Measurements from ENCODE around the gene SLC43A1.

The SLC43A1 gene

DNA sequence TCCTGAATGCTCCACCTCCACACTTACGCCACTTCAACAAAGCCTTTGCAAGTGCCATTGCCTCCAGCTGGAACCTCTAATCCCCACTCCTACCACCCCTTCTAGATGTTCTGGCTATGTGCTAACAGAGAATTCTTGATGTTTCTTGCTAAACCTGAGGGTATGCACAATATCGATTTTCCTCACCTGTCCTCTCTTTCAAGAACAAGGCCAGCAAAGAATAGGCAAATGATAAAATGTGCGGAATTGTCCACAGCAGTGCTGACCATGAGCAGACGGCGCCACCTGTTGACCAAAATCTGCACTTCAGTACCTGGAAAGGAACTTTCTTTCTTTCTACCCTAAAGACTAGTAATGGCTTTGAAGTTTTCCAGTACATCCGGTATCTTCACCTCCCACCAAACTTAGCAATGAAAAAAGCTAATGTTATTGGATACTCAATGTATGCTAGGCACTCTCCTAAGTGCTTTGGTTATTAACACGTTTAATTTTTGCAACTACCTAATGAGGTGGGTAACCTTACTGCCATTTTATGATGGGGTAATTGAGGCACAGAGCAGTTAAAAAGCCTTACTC is 11.6 kb upstream of the SLC43A1 start:
- DNase-seq: peak; percentile 47

DNA sequence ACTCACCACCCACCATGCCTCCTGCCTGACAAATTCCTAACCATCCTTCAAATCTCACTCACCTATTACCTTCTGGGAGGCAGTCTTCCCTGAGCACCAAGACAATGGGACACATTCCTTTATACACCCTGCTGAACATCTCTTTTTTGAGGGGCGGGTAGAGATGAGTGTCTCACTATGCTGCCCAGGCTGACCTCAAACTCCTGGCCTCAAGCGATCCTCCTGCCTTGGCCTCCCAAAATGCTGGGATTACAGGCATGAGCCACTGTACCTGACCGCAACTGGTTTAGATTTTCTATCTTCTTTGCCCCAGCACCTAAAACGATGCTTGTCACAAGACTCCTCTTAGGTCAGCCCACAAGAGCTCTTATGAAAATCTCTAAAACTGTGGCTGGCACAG is 7.9 kb upstream of the SLC43A1 start:
- DNase-seq: no peak

DNA sequence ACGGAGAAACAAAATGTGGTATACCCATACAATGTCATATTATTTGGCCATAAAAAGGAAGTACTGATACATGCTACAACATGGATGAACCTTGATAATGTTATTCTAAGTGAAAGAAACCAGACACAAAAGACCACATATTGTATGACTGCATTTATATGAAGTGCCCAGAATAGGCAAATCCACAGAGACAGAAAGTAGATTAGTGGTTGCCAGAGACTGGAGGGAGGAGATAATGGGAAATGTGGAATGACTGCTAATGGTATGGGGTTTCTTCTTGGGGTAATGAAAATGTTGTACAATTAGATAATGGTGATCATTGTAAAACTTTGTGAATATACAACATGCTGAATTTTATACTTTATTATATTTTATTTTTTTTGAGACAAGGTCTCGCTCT is 5.6 kb upstream of the SLC43A1 start:
- DNase-seq: no peak

DNA sequence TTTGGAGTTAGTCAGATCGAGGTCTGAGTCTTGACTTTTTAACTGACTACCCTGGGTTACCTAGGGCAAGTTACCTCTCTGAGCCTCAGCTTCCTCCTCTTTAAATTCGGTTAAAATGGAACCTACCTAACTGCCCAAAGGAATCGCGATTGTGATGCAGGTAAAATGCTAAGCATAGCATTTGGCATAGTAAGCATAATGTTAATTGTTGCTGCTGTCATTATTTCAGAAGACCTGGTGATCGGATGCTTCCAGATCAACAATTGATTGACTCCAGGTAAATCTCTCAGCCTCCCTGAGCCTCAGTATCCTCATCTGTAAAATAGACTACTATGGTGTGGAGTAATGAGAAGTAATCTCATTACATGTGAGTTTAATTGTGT is 550 bp upstream of the SLC43A1 start:
- DNase-seq: peak; percentile 46

DNA sequence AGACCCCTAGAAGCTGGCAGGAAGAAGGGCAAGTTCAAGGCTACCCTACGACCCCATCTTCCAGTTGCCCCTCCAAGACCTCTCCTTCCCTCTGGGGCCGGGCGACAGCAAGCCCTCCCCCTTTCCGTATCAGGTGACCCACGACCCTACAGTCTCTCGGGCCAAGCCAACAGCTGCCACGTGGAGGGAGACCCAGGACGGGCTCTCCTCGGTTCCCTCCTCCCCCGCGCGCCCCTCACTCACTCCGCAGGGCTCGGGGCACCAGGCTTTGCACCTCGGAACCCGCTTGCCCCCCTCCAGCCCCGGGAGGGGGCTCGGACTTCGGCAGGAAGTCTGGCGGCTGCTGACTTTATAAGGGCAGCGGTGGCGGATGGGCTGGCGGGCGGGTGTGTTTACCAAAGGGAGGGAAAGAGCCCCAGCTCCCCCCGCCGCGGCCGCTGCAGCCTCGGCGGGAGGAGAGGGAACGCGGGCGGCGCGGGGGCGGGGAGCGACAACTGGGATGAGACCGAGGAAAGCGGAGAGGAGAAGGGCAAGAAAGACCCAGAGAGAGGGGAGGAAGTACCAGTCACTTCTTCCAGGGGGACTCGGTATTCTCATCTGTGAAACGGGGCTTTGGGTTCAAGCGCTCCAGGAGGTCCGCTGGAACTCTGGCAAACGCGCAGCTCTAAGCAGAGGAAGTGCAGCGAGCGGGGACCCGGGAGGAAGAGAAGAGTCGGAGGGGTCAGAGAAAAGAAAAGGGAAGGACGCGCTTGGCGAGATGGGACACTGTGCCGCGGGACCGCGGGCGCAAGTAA is 767 bp downstream of the SLC43A1 start:
- peak; percentile 70 for DNase-seq

DNA sequence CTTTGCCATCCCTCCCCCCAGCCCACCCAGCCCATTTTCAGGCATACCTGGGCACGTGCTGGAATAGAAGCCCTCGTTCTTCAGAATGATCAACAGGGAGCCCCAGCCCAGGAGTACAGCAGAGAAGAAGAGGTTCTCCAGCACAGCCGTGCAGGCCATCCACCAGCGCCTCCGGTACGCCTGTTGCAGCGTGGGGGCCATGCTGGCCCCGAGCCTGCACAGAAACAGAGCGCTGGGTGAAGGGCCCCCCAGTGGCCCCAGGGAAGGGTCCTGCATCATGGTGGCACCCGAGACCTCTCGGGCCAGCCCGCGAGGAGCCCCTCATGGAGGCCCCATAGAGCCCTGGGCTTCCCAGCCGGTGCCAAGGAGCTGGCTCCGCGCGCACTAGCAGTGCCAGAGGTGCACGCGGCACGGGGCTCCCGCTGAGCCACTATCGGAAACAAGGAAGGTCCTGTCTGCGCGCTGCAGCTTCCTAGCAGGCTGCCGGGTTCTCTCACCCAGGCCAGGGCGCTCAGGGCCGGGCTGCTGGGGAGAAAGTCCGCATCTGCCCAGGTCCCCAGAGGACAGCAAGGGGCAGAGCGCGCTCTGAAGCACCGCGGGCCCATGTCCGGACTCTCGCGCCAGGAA is 1.5 kb downstream of the SLC43A1 start:
- peak; percentile 69 for DNase-seq

DNA sequence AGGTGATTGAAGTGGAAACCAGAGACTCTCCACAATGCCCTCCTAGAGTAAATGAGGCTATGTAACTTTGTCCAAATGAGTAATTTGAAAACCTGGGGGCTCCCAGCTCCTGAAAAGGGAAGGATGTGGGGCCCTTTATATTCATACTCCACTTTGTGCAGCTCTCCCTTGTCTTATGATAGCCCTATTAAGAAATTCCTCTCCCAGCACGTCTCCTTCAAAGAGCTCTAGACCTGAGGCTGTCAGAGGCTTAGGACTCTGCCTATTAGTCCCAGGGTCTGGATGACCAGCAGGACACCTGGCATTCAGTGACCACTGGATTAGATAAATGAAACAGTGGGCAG is 2.1 kb downstream of the SLC43A1 start:
- no peak for DNase-seq

DNA sequence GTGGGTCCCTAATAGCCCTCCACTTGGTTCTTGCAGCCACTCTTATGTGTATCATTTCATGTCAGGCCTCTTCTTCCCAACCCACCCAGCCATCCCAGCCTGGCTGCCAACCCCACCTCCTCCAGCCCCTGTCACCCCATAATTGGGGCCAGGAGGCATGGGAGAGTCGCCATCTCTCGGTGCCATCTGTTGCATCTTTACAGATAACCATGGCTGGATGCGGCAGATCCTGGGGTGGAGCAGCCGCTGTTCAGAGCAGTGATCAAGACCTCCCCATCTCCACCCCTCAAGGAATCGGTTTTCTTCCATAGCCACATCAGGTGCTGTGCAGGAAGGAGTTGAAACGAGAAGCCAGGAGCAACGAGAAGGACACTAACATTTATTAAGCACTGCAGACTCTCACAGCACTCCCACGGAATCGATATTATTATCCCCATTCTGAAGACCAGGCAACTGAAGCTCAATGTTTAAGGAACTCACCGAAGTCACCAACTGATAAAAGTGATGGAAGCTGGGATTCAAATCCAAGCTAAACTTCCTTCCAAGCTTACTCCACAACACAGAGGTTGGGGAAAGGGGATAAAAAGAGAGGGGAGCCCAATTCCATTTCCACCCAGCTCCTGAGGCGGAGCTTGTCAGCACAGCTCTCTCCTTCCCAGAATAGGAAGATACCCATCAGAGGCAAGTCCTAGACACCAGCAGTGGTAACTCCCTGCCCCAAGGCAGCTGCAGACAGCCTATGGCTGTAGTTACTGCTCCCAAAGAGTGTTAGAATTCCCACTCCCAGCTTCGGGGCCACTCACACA is 2.7 kb downstream of the SLC43A1 start:
- DNase-seq: no peak

DNA sequence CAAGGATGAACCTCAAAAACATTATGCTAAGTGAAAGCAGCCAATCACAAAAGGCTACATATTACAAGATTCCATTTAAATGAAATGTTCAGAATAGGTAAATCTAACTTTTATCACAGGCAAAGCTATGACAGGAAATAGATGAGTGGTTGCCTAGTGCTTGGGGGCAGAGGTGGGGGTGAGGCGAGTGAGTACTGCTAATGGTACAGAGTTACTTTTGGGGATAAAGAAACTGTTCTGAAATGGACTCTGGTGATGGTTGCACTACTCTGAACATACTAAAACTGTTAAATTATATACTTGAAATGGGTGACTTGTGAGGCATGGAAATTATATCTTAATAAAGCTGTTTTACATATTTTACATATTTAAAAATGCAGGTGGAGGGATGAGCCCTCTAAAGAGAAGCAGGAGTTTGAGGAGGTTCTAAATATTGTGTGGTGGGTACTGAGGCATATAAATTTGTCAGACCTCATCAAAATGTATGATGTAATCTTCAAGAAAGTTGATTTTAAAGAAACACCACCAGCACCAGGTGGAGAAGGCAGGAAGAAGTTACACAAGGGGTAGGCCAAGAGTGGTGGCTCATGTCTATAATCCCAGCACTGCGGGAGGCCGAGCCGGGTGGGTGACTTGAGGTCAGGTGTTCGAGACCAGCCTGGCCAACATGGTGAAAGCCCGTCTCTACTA is 3.6 kb downstream of the SLC43A1 start:
- no peak for DNase-seq

DNA sequence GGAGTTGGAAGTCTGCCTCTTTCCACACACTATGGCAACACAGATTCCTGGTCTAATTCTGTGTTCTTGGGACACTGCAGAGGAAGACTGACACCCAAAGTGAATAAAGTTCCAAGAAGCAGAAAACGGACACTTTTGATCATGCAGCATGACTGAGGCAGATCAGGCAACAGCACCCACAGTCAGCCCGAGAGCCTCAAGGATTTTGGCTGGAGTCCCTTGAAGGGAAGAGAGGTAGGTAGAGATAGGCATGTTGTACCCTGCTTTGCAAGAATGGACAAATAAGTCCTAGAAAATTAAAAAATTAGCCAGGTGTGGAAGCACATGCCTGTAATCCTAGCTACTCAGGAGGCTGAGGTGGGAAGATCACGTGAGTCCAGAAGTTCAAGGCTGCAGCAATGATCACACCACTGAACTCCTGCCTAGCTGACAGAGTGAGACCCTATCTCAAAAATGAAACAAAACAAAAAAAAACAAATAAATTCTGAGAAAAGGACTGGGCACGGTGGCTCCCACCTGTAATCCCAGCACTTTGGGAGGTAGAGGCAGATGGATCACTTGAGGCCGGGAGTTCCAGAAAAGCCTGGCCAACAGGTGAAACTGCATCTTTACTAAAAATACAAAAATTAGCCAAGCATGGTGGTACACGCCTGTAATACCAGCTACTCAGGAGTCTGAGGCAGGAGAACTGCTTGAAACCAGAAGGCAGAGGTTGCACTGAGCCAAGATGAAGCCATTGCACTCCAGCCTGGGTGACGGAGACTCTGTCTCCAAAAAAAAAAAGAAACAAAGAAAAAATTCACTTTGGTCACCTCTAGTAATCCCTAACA is 6.9 kb downstream of the SLC43A1 start:
- no peak for DNase-seq

DNA sequence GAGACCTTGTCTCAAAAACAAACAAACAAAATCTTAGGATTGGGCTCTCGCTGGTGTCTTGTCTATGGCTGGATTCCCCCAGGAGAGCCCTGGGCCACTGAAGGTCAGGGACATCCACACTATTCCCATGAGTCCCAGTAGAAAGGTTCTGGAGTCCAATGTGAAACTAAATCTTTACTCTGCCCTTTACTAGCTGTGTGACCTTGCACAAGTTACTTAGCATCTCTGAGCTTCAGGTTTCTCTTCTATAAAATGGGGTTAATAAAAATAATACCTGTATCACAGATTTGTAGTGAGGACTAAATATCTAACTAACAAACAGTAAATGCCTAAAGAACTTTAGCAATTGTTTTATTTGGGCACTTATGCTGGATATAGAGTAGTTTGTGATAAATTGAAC is 9.0 kb downstream of the SLC43A1 start:
- no peak for DNase-seq

DNA sequence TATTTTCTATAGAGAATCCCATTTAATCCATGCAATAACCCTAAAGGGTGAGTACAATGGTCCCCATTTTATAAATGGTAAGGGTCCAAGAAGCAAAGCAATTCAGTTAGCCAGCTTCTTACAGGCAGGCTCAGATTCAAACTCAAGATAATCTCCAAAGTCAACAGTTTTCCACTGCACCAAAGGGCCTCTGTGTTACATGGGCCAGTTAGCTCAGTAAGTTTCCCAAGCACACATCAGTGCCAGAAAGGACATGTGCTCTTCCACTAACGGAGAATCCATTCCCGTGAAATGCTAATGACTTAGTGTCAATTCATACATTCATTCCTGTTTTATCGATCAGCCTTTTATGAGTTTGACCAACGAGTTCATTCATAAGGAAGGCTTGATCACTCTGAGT is 11.0 kb downstream of the SLC43A1 start:
- no peak for DNase-seq

DNA sequence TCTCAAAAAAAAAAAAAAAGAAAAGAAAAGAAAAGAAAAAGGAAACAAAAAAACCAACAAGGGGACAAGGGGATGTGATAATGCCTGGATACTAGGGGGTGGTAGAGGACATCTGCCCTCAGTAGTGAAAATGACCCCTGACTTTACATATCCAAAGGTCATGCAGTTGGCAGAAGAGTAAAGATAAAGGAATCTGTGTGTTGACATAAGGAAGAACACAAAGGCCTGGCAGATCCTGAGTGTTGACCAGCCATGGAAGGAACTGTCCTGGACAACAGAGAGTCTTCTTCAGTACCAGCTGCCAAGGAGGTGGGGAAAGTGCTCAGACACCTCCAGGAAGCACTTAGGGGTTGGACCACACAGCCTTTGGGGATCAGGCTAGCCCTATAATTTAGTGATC is 12.6 kb downstream of the SLC43A1 start:
- no peak for DNase-seq

DNA sequence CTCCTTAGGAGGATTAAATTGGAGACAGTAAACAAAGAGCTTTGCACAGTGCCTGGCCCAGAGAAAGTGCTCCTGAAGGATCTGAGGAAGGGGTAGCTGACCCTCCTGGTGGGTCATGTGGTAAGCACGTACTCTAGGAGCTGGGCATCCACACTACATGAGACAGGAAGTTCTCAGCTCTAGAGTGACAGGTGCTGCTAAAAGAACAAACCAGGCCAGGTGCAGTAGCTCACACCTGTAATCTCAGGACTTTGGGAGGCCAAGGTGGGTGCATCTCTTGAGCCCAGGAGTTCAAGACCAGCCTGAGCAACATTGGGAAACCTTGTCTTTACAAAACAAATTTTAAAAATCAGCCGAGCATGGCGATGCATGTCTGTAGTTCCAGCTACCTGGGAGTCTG is 13.1 kb downstream of the SLC43A1 start:
- no peak for DNase-seq

DNA sequence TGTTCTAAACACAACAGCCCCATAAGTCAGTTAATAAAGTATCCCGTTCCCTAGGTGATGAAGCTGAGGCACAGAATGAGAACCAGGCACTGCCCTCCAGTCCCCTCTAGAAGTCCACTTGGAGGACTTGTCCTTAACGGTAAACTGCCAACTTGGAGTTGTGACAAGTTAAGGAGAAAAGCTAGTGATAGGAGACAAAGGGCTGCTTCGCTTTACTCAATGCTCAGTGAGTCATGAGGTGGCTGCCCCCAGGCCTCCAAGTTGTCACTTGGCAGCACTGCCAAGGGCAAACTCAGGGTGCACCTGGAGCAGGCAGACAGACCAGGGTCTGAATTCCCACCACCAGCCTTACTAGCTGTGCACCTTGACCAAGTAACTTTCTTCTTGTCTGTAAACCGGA is 13.5 kb downstream of the SLC43A1 start:
- DNase-seq: no peak

DNA sequence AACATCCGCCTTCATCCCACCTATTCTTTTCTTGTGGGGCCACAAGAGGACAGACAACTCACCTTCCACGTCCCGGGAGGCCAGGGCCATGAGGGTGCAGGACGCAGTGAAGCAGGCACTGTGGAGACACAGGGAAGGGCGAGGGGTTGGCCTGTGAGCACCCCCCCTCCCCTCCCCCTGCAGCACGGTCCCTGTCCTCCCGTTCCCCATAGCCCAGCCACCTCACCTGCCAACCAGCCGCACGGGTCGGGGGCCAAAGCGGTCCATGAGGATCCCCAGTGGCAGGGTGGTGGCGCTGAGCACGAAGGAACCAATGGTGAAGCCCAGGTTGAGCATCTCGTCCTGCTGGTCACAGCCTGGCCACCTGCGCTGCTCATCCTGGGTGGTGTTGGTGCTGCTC is 14.6 kb downstream of the SLC43A1 start:
- no peak for DNase-seq

DNA sequence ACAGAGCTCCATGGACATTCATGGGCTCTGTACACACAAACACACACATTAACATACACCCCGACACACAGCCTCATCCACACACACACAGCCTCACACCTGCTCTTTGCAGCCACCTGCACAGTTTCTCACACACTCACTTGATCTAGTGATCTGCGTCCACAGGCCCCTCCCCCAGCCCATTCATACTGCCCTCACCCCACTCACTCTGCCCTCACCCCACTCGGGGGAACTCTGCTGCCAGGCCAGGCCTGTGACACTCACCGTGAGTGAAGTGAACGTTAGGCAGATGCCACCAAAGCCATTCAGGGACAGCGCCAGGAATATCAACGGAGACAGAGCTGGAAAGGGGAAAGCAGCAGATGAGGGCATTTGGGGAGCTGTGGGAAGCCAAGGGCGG is 15.0 kb downstream of the SLC43A1 start:
- DNase-seq: no peak

DNA sequence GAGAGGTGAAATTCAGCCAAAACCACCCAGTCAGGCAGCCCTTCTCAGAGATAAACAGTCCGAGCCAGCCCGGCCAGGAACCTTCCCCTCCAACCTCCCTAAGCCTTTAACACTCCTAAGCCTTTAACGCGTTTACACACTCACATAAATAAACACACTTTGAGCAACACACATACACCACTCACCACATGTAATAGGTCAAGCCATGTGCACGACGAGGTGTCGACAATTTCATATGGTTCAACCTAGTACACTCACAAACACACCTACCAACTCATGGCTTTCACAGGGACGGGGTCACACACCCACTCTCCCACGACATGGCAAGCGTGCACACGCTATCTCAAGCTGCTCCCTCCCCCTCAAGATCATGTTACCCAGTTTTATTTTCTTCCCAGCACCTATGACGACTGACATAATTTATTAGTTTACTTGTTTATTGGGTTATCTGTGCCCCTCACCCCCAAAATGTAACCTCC is 15.5 kb downstream of the SLC43A1 start:
- DNase-seq: no peak

DNA sequence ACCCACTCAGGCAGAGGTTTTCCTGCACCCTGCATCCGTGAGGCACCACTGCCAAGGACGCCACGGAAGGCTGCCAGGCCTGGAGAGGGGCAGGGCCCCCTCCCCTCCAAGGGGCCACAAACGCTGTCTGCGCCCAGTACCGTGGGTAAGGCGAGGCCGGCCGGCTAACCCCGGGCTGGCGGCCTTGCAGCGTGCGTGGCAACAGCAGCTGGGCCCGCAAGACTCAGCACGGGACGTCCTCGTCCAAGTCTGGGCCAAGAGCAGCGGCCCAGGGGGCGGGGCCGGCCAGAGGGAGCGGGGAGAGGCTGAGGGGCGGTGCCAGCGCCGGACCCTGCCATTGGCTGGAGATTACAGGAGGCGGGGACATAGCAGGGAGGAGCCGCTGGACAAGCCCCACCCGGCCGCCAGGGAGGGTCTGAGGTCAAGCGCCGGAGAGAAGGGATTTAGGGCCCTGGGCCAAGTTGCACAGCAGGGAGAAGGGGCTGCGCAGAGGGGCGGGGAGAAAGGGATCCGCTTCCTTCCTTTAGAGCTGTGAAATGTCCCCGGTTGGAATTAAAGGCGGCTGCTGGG is 16.0 kb downstream of the SLC43A1 start:
- DNase-seq: no peak

DNA sequence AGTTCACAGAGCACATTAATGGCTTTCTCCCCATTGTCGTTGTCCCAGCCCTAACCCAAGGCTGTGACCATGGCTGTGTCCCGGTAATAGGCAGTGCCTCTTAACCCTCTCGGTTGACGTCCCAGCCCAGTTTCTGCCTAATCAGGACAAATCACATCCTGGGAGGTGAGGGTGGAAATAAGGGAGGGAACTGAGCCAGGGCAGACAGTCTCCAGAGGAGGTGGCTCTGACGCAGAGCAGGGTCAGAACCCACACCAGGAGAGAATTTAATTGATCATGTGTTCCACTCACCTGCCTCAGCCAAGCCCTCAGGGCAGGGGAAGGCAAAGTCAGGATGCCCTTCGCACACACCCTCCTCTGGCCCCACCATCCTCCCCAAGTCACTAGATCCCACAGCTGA is 17.0 kb downstream of the SLC43A1 start:
- no peak for DNase-seq

All from KG1 (cell line).